Endothelial cell of umbilical vein (primary cell): Measurements from ENCODE around the gene P3H2.

Experiments
- EZH2 ChIP-seq: IDR thresholded peaks from 2 replicates; pipeline ENCODE4 v1.6.1; 2012; ENCODE audit warnings: borderline replicate concordance, low read depth, mild to moderate bottlenecking, moderate library complexity, low read length, inconsistent platforms; ENCODE audit not compliant: severe bottlenecking
- FOS ChIP-seq: IDR thresholded peaks from 2 replicates; pipeline ENCODE4 v1.6.1; 2011; ENCODE audit warnings: mild to moderate bottlenecking, low read length, moderate library complexity, borderline replicate concordance; ENCODE audit not compliant: insufficient read depth
- GATA2 ChIP-seq: IDR thresholded peaks from 2 replicates; pipeline ENCODE4 v1.7.0; 2011; ENCODE audit warnings: low read depth, mild to moderate bottlenecking, moderate library complexity, mixed read lengths, low read length; ENCODE audit not compliant: insufficient read length, insufficient read depth
- JUN ChIP-seq: IDR thresholded peaks from 2 replicates; pipeline ENCODE4 v1.6.1; 2011; ENCODE audit warnings: borderline replicate concordance, low read depth; ENCODE audit not compliant: insufficient read length, insufficient read depth
- MYC ChIP-seq: IDR thresholded peaks from one replicate; pipeline ENCODE4 v1.6.1; 2011; ENCODE audit warnings: mild to moderate bottlenecking, low read depth, low read length
- POLR2A ChIP-seq: IDR thresholded peaks from 2 replicates; pipeline ENCODE4 v1.6.1; 2012; ENCODE audit warnings: low read depth, mild to moderate bottlenecking, control low read depth, low read length
- POLR2AphosphoS5 ChIP-seq: IDR thresholded peaks from 2 replicates; pipeline ENCODE4 v1.6.1; 2012; ENCODE audit warnings: low read depth, mild to moderate bottlenecking, control low read depth, low read length, moderate library complexity; ENCODE audit not compliant: insufficient read depth
- TF ChIP-seq, protein P1 (sequence below), 2 donors: IDR thresholded peaks; 1 replicate in 1 of 2; 2 replicates in 1 of 2; pipeline ENCODE4 v1.5.1; 2011; ENCODE audit warnings: low read length in 2 of 2, mild to moderate bottlenecking in 2 of 2, moderate library complexity in 2 of 2, control low read depth in 1 of 2, inconsistent platforms in 1 of 2, low read depth in 1 of 2; ENCODE audit not compliant: insufficient read depth in 1 of 2; ENCODE audit errors: extremely low read depth in 1 of 2
- TF ChIP-seq, protein P2 (sequence below): IDR thresholded peaks from 2 replicates; pipeline ENCODE4 v1.6.1; 2011; ENCODE audit not compliant: insufficient read depth, insufficient read length

DNA sequence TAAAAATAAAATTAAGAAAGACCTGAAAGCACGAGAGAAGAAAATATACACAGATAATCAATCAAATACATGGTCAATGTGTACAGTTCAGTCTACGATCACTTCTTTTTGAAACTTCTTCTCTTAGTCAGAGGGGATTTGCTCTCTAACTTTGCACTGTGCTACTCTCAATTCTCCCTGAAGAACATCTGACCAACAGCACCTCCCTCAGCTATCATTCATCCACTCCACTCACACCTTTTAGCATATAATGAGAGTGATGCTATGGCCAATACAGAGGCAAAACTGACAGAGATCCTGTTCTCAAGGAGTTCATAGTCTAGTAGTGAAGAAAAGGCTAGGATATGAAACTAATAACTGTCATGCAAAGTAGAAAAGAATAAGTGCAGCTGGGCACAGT lies 45.9 kb downstream of the P3H2 start:
- TF ChIP-seq, protein P1, sequence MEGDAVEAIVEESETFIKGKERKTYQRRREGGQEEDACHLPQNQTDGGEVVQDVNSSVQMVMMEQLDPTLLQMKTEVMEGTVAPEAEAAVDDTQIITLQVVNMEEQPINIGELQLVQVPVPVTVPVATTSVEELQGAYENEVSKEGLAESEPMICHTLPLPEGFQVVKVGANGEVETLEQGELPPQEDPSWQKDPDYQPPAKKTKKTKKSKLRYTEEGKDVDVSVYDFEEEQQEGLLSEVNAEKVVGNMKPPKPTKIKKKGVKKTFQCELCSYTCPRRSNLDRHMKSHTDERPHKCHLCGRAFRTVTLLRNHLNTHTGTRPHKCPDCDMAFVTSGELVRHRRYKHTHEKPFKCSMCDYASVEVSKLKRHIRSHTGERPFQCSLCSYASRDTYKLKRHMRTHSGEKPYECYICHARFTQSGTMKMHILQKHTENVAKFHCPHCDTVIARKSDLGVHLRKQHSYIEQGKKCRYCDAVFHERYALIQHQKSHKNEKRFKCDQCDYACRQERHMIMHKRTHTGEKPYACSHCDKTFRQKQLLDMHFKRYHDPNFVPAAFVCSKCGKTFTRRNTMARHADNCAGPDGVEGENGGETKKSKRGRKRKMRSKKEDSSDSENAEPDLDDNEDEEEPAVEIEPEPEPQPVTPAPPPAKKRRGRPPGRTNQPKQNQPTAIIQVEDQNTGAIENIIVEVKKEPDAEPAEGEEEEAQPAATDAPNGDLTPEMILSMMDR (IDR thresholded peaks at IDR 0.05; ENCODE audit: extremely low read depth in 1 of 2, insufficient read depth in 1 of 2, low read depth in 1 of 2, low read length in 2 of 2), result no peak
- TF ChIP-seq POLR2AphosphoS5 (no peak), EZH2 (no peak), FOS (no peak), POLR2A (no peak), GATA2 (no peak), JUN (no peak), MYC (no peak)
- TF ChIP-seq, protein P2, sequence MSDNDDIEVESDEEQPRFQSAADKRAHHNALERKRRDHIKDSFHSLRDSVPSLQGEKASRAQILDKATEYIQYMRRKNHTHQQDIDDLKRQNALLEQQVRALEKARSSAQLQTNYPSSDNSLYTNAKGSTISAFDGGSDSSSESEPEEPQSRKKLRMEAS, result no peak
